Calu3 (cell line): Measurements from ENCODE around the gene SENP8. TPM values are rescaled to one million over a fixed set of nuclear protein-coding genes. Genes with fewer than 3 reads are reported as not detected.

Experiments used
- BruUV-seq: library from RNA; stranded (reverse); fragments of 400-500 nt; replicated peaks from 2 replicates; lab custom pipeline; 2021; lab: Mats Ljungman, UMichigan
- CTCF ChIA-PET: fragments of 300-600 bp; sonication (Branson Sonifier 250); formaldehyde crosslinking; loops from one replicate; lab custom pipeline; 2022; ENCODE audit warnings: antibody characterized with exemption; lab: Charles Lee
- DNase-seq: peaks from one replicate; pipeline ENCODE4 v3.0.0; 2022
- H3K27ac Mint-ChIP-seq: one replicate; pipeline ENCODE4 v1.8.0; 2022; ENCODE audit warnings: mixed read lengths; ENCODE audit not compliant: unreplicated experiment
- H3K27me3 Mint-ChIP-seq: one replicate; pipeline ENCODE4 v1.8.0; 2022; ENCODE audit warnings: mixed read lengths; ENCODE audit not compliant: unreplicated experiment
- H3K36me3 Mint-ChIP-seq: one replicate; pipeline ENCODE4 v1.8.0; 2022; ENCODE audit warnings: mild to moderate bottlenecking, moderate library complexity, mixed read lengths; ENCODE audit not compliant: insufficient read depth, unreplicated experiment
- H3K4me1 Mint-ChIP-seq: one replicate; pipeline ENCODE4 v1.8.0; 2022; ENCODE audit warnings: mild to moderate bottlenecking, low read depth, mixed read lengths; ENCODE audit not compliant: unreplicated experiment
- H3K4me3 Mint-ChIP-seq: one replicate; pipeline ENCODE4 v1.8.0; 2022; ENCODE audit warnings: mild to moderate bottlenecking, low read depth, moderate library complexity, mixed read lengths; ENCODE audit not compliant: unreplicated experiment
- H3K9me3 Mint-ChIP-seq: one replicate; pipeline ENCODE4 v1.8.0; 2022; ENCODE audit warnings: low read depth, mixed read lengths; ENCODE audit not compliant: unreplicated experiment
- intact Hi-C: fragments of 100-400 bp; cut with micrococcal nuclease; formaldehyde crosslinking; loops from one replicate; pipeline ENCODE4 v1.10.0; 2022; ENCODE audit not compliant: unreplicated experiment
- total RNA-seq: library from RNA; stranded (reverse); gene quantifications from 2 replicates; pipeline ENCODE4 v1.2.3, GENCODE V29; 2022
- TF ChIP-seq, protein P1 (sequence below): fragments of 200-600 bp; IDR thresholded peaks from one replicate; pipeline ENCODE4 v1.8.0; 2022; ENCODE audit warnings: antibody characterized with exemption; ENCODE audit not compliant: unreplicated experiment

The SENP8 gene
- total RNA-seq, 1 experiment from 2014 or later, result 3.6 TPM

DNA sequence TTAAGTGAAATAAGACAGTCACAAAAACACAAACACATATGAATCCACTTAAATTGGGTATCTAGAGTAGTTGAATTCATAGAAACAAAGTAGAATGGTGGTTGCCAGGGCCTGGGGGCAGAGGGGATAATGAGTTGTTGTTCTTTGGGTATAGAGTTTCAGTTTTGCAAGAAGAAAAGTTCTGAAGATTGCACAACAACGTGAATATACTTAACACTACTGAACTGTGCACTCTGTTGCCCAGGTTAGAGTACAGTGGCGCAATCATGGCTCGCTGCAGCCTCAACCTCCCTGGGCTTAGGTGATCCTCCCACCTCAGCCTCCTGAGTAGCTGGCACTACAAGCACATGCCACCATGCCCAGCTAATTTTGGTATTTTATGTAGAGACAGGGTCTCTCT is 64.5 kb downstream of the SENP8 start:
- CTCF ChIA-PET, result no interaction called here
- Mint-ChIP-seq H3K27me3 (no peaks in the 10 kb centered on the region), H3K36me3 (no peaks in the 10 kb centered on the region), H3K4me3 (no peak overlapping the region), H3K4me1 (no peaks in the 10 kb centered on the region), H3K27ac (no peak overlapping the region), H3K9me3 (no peaks in the 10 kb centered on the region)
- no TSS peak for BruUV-seq
- no peak for DNase-seq
- intact Hi-C loops, result no loop called here
- TF ChIP-seq, protein P1, sequence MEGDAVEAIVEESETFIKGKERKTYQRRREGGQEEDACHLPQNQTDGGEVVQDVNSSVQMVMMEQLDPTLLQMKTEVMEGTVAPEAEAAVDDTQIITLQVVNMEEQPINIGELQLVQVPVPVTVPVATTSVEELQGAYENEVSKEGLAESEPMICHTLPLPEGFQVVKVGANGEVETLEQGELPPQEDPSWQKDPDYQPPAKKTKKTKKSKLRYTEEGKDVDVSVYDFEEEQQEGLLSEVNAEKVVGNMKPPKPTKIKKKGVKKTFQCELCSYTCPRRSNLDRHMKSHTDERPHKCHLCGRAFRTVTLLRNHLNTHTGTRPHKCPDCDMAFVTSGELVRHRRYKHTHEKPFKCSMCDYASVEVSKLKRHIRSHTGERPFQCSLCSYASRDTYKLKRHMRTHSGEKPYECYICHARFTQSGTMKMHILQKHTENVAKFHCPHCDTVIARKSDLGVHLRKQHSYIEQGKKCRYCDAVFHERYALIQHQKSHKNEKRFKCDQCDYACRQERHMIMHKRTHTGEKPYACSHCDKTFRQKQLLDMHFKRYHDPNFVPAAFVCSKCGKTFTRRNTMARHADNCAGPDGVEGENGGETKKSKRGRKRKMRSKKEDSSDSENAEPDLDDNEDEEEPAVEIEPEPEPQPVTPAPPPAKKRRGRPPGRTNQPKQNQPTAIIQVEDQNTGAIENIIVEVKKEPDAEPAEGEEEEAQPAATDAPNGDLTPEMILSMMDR, result no peak

DNA sequence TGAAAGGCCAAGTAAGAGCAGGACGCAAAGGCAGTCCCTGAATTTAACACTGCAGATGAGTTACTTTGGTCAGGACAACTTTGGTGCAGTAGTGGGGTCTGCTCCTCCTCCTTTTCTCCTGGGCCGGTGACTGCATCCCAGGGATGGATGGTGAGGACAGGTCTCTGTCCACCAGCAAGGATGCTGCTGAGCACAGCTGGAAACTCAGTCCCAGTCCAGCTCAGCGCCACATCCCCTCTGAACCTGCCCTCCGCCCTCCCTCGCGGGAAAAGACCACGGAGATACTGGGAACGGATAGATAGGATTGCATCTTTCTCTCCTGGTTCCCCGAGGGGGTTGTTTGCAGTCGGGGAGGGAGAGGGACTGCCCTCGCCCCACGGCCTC is 65.6 kb downstream of the SENP8 start:
- no TSS peak for BruUV-seq
- intact Hi-C loops, result no loop called here
- CTCF ChIA-PET, result interaction anchor here (0.7 kb wide), 1 partner anchor 37 kb away, joined by 3 read pairs; no protein-coding TSS in a partner anchor

DNA sequence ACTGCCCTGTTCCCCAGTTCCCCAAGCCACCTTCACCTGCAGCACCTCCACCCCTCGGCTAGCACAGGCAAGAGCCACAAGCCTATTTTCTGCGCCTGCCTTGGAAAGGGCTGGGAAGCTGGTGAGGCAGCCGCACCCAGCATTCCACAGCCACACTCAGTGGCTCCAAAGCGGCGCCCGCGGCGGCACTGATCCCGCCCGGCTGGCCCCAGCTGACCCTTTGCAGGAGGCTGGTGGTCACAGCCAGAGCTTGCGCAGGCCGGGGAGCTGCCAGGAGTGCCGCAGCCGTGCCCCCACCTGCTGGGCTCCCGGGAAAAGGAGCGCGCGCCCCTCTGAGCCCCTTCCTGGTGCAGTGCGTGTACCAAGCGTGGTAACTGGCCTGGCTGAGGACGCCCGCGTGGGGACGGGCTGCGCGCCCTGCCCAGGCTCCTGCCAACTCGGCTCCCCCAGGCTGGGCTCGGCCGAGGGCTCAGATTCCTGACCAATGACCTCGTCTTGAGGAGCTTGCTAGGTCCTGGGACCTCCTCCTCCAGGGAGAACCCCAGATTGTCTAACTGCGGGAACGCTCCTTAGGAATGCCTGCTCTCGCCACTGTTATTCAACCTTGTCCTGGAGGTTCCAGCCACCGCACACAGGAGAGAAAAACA is 66.1 kb downstream of the SENP8 start:
- intact Hi-C loops, result no loop called here
- Mint-ChIP-seq H3K4me1 (no peaks in the 10 kb centered on the region), H3K36me3 (no peaks in the 10 kb centered on the region), H3K4me3 (peak overlapping the region; percentile 64), H3K27ac (no peak overlapping the region), H3K9me3 (no peaks in the 10 kb centered on the region), H3K27me3 (no peaks in the 10 kb centered on the region)
- no TSS peak for BruUV-seq
- TF ChIP-seq, protein P1, result no peak
- DNase-seq, result peak; percentile 71
- CTCF ChIA-PET, result no interaction called here

More for the DNA sequence above, 65.6 kb downstream of the SENP8 start:
- DNase-seq, result no peak
- TF ChIP-seq, protein P1, result no peak
- Mint-ChIP-seq H3K4me3 (peak overlapping the region; percentile 64), H3K4me1 (no peaks in the 10 kb centered on the region), H3K27ac (no peak overlapping the region), H3K36me3 (no peaks in the 10 kb centered on the region), H3K9me3 (no peaks in the 10 kb centered on the region), H3K27me3 (no peaks in the 10 kb centered on the region)

DNA sequence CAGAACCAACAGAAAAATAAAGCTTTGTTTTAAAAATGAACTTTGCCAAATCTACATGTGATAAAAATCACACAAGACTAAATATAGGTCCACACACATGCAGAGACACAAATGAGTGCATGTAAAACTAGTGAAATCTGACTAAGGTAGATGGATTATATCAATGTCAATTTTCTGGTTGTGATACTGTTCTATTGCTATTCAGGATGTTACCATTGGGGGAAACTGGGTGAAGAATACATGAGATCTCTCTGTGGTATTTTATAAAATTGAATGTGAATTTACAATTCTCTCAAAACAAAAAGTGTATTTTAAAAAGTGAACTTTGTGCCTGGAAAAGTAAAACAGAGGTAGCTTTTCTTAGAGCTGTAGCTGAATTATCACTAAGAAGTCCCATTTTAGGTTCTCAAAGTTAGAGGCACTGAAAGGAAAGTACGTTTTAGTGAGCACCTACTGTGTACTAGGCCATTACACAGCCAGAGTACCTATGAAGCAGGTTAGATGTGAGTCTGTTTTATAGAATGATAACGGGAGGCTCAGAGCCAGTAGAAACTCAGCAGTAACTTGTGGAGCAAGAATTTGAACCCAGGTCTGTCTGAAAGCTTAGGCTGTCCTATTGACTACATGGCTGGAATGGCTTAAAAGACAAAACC is 71.2 kb downstream of the SENP8 start:
- Mint-ChIP-seq H3K36me3 (no peaks in the 10 kb centered on the region), H3K4me3 (no peak overlapping the region), H3K9me3 (no peaks in the 10 kb centered on the region), H3K27ac (no peak overlapping the region), H3K4me1 (no peaks in the 10 kb centered on the region), H3K27me3 (no peaks in the 10 kb centered on the region)
- TF ChIP-seq, protein P1, result no peak
- BruUV-seq, result no TSS peak
- intact Hi-C loops, result no loop called here
- no peak for DNase-seq
- CTCF ChIA-PET, result no interaction called here
